Measurements from ENCODE around the gene NCKAP1. TPM values are rescaled to one million over a fixed set of nuclear protein-coding genes. Genes with fewer than 3 reads are reported as not detected.

NCKAP1 gene
- total RNA-seq, 1 experiment from 2014 or later: 162 TPM

- Histone ChIP-seq H3K9me3 (no peaks in the 10 kb centered on the region), H3K36me3 (ENCODE audit: control insufficient read depth, insufficient read depth, low read length) (no peaks in the 10 kb centered on the region), H3K4me3 (ENCODE audit: low read depth, low read length) (no peak within 1 kb of the TSS), H3K4me1 (peaks cover 2% of the 10 kb centered on the region; the same call in 1 of the 2 replicates), H3K27me3 (replicated peaks; ENCODE audit: control insufficient read depth, insufficient read depth, low read length) (no peaks in the 10 kb centered on the region)
- TF ChIP-seq, protein P1, sequence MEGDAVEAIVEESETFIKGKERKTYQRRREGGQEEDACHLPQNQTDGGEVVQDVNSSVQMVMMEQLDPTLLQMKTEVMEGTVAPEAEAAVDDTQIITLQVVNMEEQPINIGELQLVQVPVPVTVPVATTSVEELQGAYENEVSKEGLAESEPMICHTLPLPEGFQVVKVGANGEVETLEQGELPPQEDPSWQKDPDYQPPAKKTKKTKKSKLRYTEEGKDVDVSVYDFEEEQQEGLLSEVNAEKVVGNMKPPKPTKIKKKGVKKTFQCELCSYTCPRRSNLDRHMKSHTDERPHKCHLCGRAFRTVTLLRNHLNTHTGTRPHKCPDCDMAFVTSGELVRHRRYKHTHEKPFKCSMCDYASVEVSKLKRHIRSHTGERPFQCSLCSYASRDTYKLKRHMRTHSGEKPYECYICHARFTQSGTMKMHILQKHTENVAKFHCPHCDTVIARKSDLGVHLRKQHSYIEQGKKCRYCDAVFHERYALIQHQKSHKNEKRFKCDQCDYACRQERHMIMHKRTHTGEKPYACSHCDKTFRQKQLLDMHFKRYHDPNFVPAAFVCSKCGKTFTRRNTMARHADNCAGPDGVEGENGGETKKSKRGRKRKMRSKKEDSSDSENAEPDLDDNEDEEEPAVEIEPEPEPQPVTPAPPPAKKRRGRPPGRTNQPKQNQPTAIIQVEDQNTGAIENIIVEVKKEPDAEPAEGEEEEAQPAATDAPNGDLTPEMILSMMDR (IDR thresholded peaks at IDR 0.05; ENCODE audit: insufficient read depth in 1 of 2, low read depth in 1 of 2, low read length in 1 of 2, severe bottlenecking in 1 of 2, unreplicated experiment in 1 of 2): no peak
- H3K27me3 Mint-ChIP-seq (ENCODE audit: insufficient read depth, unreplicated experiment): no peaks in the 10 kb centered on the region
- intact Hi-C loops (cut with micrococcal nuclease; ENCODE audit: unreplicated experiment): no loop called here
- no peak within 1 kb of the TSS for H3K4me3 Mint-ChIP-seq (ENCODE audit: unreplicated experiment)
- H3K4me1 Mint-ChIP-seq (ENCODE audit: low read depth, unreplicated experiment): peaks cover 6% of the 10 kb centered on the region
- ChIA-PET CTCF (no interaction called here), POLR2A (no interaction called here)
- no peak for DNase-seq
- H3K27ac Mint-ChIP-seq (ENCODE audit: unreplicated experiment): no peak within 1 kb of the TSS
- H3K36me3 Mint-ChIP-seq (ENCODE audit: insufficient read depth, unreplicated experiment): no peaks in the 10 kb centered on the region
- no TSS peak for BruUV-seq (replicated peaks)
- no peaks in the 10 kb centered on the region for H3K9me3 Mint-ChIP-seq (ENCODE audit: unreplicated experiment)
These were observed 171.5 kb downstream of the NCKAP1 start, which contains the start of gene FRZB for GRCh38 chr2:182866461-182867406. Gene FRZB (minus strand): TSS chr2:182866637. CDS start chr2:182866552, 85 bp downstream.

DNA sequence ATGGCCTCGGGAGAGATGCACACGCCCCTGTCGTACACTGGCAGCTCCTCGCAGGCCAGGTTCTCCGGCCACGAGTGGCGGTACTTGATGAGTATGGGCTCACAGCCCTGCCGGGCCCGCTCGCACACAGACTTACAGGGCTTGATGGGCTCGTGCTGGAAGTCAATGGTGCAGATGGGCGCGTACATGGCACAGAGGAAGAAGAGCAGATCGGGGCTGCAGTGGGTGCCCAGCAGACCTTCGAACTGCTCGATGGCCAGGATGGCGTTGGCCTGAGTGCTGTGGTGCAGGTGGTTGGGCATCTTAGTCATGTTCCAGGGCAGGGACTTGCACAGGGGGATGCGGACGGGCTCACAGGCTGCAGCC lies 172.2 kb downstream of the NCKAP1 start:
- ChIA-PET POLR2A (no interaction called here), CTCF (no interaction called here)
- BruUV-seq (replicated peaks): no TSS peak
- Mint-ChIP-seq H3K4me3 (ENCODE audit: unreplicated experiment) (no peak overlapping the region), H3K4me1 (ENCODE audit: low read depth, unreplicated experiment) (peaks cover 8% of the 10 kb centered on the region), H3K27me3 (ENCODE audit: insufficient read depth, unreplicated experiment) (no peaks in the 10 kb centered on the region), H3K9me3 (ENCODE audit: unreplicated experiment) (no peaks in the 10 kb centered on the region), H3K27ac (ENCODE audit: unreplicated experiment) (no peak overlapping the region), H3K36me3 (ENCODE audit: insufficient read depth, unreplicated experiment) (no peaks in the 10 kb centered on the region)
- no peaks in the 10 kb centered on the region for H3K9me3 ChIP-seq
- H3K27me3 ChIP-seq (replicated peaks; ENCODE audit: control insufficient read depth, insufficient read depth, low read length): no peaks in the 10 kb centered on the region
- no peak for DNase-seq
- no peak overlapping the region for H3K4me3 ChIP-seq (ENCODE audit: low read depth, low read length)
- intact Hi-C loops (cut with micrococcal nuclease; ENCODE audit: unreplicated experiment): no loop called here
- TF ChIP-seq, protein P1 (IDR thresholded peaks at IDR 0.05; ENCODE audit: insufficient read depth in 1 of 2, low read depth in 1 of 2, low read length in 1 of 2, severe bottlenecking in 1 of 2, unreplicated experiment in 1 of 2): no peak
- peaks cover 9% of the 10 kb centered on the region; the same call in 1 of the 2 replicates for H3K4me1 ChIP-seq
- H3K36me3 ChIP-seq (ENCODE audit: control insufficient read depth, insufficient read depth, low read length): no peaks in the 10 kb centered on the region

DNA sequence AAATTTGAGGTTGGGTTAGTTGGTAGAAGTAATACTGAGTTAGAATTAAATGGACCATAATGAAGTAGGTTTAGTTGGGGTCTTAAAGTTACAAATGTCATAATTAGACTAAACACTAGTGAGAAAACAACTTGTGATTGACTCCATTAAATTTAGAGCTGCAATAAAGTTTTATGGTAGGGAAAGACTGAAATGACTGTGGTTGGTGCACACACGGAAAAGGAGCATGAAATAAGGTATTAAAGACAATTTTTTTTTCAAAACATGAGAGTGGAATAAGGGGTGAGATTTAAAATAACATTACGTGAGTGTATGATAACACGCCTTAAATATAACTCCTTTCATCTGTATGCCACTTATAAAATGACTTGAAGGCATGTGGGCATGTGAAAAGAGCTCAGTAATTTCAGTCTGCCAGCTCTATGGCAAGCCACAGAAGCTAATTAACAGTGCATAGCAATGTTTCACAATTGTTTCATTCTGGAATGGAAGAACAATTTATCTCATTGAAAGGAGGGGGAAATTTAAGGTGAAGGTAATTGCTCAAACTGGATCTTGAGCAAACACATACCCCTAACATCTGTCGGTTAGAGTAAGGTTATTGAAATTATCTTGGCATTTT lies 173.2 kb downstream of the NCKAP1 start:
- intact Hi-C loops (cut with micrococcal nuclease; ENCODE audit: unreplicated experiment): loop anchor here (5.0 kb wide), 1 partner anchor 73 kb away; no protein-coding TSS in a partner anchor
- POLR2A ChIA-PET: no interaction called here
- BruUV-seq (replicated peaks): no TSS peak
- peaks cover 6% of the 10 kb centered on the region for H3K36me3 Mint-ChIP-seq (ENCODE audit: insufficient read depth, unreplicated experiment)
- no peak overlapping the region for H3K27ac Mint-ChIP-seq (ENCODE audit: unreplicated experiment)
- DNase-seq: no peak
- TF ChIP-seq, protein P1 (IDR thresholded peaks at IDR 0.05; ENCODE audit: insufficient read depth in 1 of 2, low read depth in 1 of 2, low read length in 1 of 2, severe bottlenecking in 1 of 2, unreplicated experiment in 1 of 2): no peak
- Histone ChIP-seq H3K9me3 (no peaks in the 10 kb centered on the region), H3K27me3 (replicated peaks; ENCODE audit: control insufficient read depth, insufficient read depth, low read length) (no peaks in the 10 kb centered on the region), H3K36me3 (ENCODE audit: control insufficient read depth, insufficient read depth, low read length) (no peaks in the 10 kb centered on the region), H3K4me3 (ENCODE audit: low read depth, low read length) (no peak overlapping the region), H3K4me1 (peaks cover 17% of the 10 kb centered on the region; the same call in 1 of the 2 replicates)
- peaks cover 19% of the 10 kb centered on the region for H3K4me1 Mint-ChIP-seq (ENCODE audit: low read depth, unreplicated experiment)
- CTCF ChIA-PET: no interaction called here
- H3K27me3 Mint-ChIP-seq (ENCODE audit: insufficient read depth, unreplicated experiment): no peaks in the 10 kb centered on the region
- no peaks in the 10 kb centered on the region for H3K9me3 Mint-ChIP-seq (ENCODE audit: unreplicated experiment)
- H3K4me3 Mint-ChIP-seq (ENCODE audit: unreplicated experiment): no peak overlapping the region

All from Caco-2 (cell line).